ENCODE results near the gene TMEM236.

TMEM236 gene

GRCh38 chr10:17819836-17820235 lies 67.8 kb downstream of the TMEM236 start:
- H2AFZ ChIP-seq (ENCODE audit: low read depth, low read length, severe bottlenecking), result no peak overlapping the region

GRCh38 chr10:17820943-17821342 lies 68.9 kb downstream of the TMEM236 start:
- Histone ChIP-seq H3K27ac (ENCODE audit: low read depth, low read length) (no peak overlapping the region), H4K20me1 (ENCODE audit: low read depth, low read length) (no peaks in the 10 kb centered on the region), H3K79me2 (ENCODE audit: insufficient read depth, low read length) (no peaks in the 10 kb centered on the region), H3K4me3 (ENCODE audit: insufficient read depth, low read length, poor library complexity, severe bottlenecking) (no peak overlapping the region), H3K9me3 (ENCODE audit: insufficient read depth, low read length) (no peaks in the 10 kb centered on the region), H2AFZ (ENCODE audit: low read depth, low read length, severe bottlenecking) (no peak overlapping the region), H3K9ac (ENCODE audit: low read length) (no peak overlapping the region), H3K27me3 (ENCODE audit: low read length) (no peaks in the 10 kb centered on the region), H3K4me2 (ENCODE audit: low read depth, low read length, poor library complexity, severe bottlenecking) (no peak overlapping the region), H3K9me2 (replicated peaks; ENCODE audit: insufficient read depth, low read length) (no peaks in the 10 kb centered on the region), H3K36me3 (ENCODE audit: low read length) (no peaks in the 10 kb centered on the region), H3F3A (ENCODE audit: insufficient read depth) (no peaks in the 10 kb centered on the region)
- no peak for TF ChIP-seq EZH2phosphoT487 (conservative IDR thresholded peaks at IDR 0.05; ENCODE audit: low read length)
- no peak for TF ChIP-seq CTCF (IDR thresholded peaks at IDR 0.05; ENCODE audit: insufficient read depth, low read length, poor library complexity, severe bottlenecking)

More at GRCh38 chr10:17819836-17820235, 67.8 kb downstream of the TMEM236 start:
- H3K79me2 ChIP-seq (ENCODE audit: insufficient read depth, low read length), result no peaks in the 10 kb centered on the region
- H3K36me3 ChIP-seq (ENCODE audit: low read length), result no peaks in the 10 kb centered on the region
- no peak overlapping the region for H3K4me2 ChIP-seq (ENCODE audit: low read depth, low read length, poor library complexity, severe bottlenecking)
- H3K27me3 ChIP-seq (ENCODE audit: low read length), result no peaks in the 10 kb centered on the region
- H3F3A ChIP-seq (ENCODE audit: insufficient read depth), result no peaks in the 10 kb centered on the region
- no peak overlapping the region for H3K27ac ChIP-seq (ENCODE audit: low read depth, low read length)
- no peaks in the 10 kb centered on the region for H4K20me1 ChIP-seq (ENCODE audit: low read depth, low read length)
- TF ChIP-seq CTCF (IDR thresholded peaks at IDR 0.05; ENCODE audit: insufficient read depth, low read length, poor library complexity, severe bottlenecking), result no peak
- no peak for TF ChIP-seq EZH2phosphoT487 (conservative IDR thresholded peaks at IDR 0.05; ENCODE audit: low read length)
- H3K9me2 ChIP-seq (replicated peaks; ENCODE audit: insufficient read depth, low read length), result no peaks in the 10 kb centered on the region
- no peak overlapping the region for H3K9ac ChIP-seq (ENCODE audit: low read length)
- no peaks in the 10 kb centered on the region for H3K9me3 ChIP-seq (ENCODE audit: insufficient read depth, low read length)
- H3K4me3 ChIP-seq (ENCODE audit: insufficient read depth, low read length, poor library complexity, severe bottlenecking), result no peak overlapping the region

- H3K4me3 ChIP-seq (ENCODE audit: insufficient read depth, low read length, poor library complexity, severe bottlenecking), result no peak overlapping the region
- no peaks in the 10 kb centered on the region for H3K36me3 ChIP-seq (ENCODE audit: low read length)
- H3F3A ChIP-seq (ENCODE audit: insufficient read depth), result no peaks in the 10 kb centered on the region
- TF ChIP-seq EZH2phosphoT487 (conservative IDR thresholded peaks at IDR 0.05; ENCODE audit: low read length) (no peak), CTCF (IDR thresholded peaks at IDR 0.05; ENCODE audit: insufficient read depth, low read length, poor library complexity, severe bottlenecking) (no peak)
- H3K79me2 ChIP-seq (ENCODE audit: insufficient read depth, low read length), result no peaks in the 10 kb centered on the region
- H3K9ac ChIP-seq (ENCODE audit: low read length), result no peak overlapping the region
- H3K27ac ChIP-seq (ENCODE audit: low read depth, low read length), result no peak overlapping the region
- H3K4me2 ChIP-seq (ENCODE audit: low read depth, low read length, poor library complexity, severe bottlenecking), result no peak overlapping the region
- H3K9me2 ChIP-seq (replicated peaks; ENCODE audit: insufficient read depth, low read length), result no peaks in the 10 kb centered on the region
- no peak overlapping the region for H2AFZ ChIP-seq (ENCODE audit: low read depth, low read length, severe bottlenecking)
- H3K27me3 ChIP-seq (ENCODE audit: low read length), result no peaks in the 10 kb centered on the region
- no peaks in the 10 kb centered on the region for H3K9me3 ChIP-seq (ENCODE audit: insufficient read depth, low read length)
- H4K20me1 ChIP-seq (ENCODE audit: low read depth, low read length), result no peaks in the 10 kb centered on the region
Observed at GRCh38 chr10:17821893-17822292, 69.9 kb downstream of the TMEM236 start.
